RWPE2 (cell line): ENCODE data around the gene TSR2.
"Not testable (repeated sequence)": the region's sequence is repeated elsewhere in the genome, so short reads cannot be mapped to it uniquely, and the experiment has no call there.

Experiments
- ATAC-seq: fragments of 200-7000 bp; cut with Tn5 transposase; 3 replicates; pipeline ENCODE4 v1.9.1; 2021; ENCODE audit warnings: low read depth
- DNase-seq: peaks from one replicate; pipeline ENCODE4 v3.0.0-alpha.2; 2020; ENCODE audit warnings: low spot score
- H3K27ac ChIP-seq: fragments of 450-650 bp; 2 replicates; pipeline ENCODE4 v1.5.1; 2017; ENCODE audit warnings: mild to moderate bottlenecking; ENCODE audit not compliant: poor library complexity, severe bottlenecking
- H3K27me3 ChIP-seq: fragments of 250-450 bp; sonication (Bioruptor Pico); 2 replicates; pipeline ENCODE4 v1.5.1; 2021; ENCODE audit warnings: mild to moderate bottlenecking, moderate library complexity; ENCODE audit not compliant: insufficient read depth, poor library complexity, severe bottlenecking
- H3K36me3 ChIP-seq: fragments of 250-450 bp; sonication (Bioruptor Pico); 2 replicates; pipeline ENCODE4 v1.5.1; 2020; ENCODE audit warnings: low read depth, mild to moderate bottlenecking, moderate library complexity
- H3K4me1 ChIP-seq: fragments of 250-450 bp; sonication (Bioruptor Pico); 2 replicates; pipeline ENCODE4 v1.5.1; 2021; ENCODE audit warnings: mild to moderate bottlenecking, moderate library complexity; ENCODE audit not compliant: insufficient read depth, poor library complexity, severe bottlenecking
- H3K4me3 ChIP-seq: fragments of 250-450 bp; sonication (Bioruptor Pico); 2 replicates; pipeline ENCODE4 v1.5.1; 2021; ENCODE audit warnings: mild to moderate bottlenecking, moderate library complexity; ENCODE audit not compliant: severe bottlenecking
- H3K9me3 ChIP-seq: fragments of 250-450 bp; sonication (Bioruptor Pico); 2 replicates; pipeline ENCODE4 v1.5.1; 2021; ENCODE audit warnings: mild to moderate bottlenecking, moderate library complexity; ENCODE audit not compliant: severe bottlenecking
- CTCF ChIP-seq: fragments of 450-650 bp; IDR thresholded peaks from one replicate; pipeline ENCODE4 v1.5.1; 2017; ENCODE audit warnings: mild to moderate bottlenecking, moderate library complexity; ENCODE audit not compliant: poor library complexity, severe bottlenecking

Gene TSR2

GRCh38 chrX:54483946-54484345 lies 43.7 kb downstream of the TSR2 start:
- Histone ChIP-seq H3K4me1 (no peaks in the 10 kb centered on the region), H3K36me3 (no peaks in the 10 kb centered on the region), H3K27me3 (no peaks in the 10 kb centered on the region), H3K9me3 (no peaks in the 10 kb centered on the region), H3K27ac (no peak overlapping the region), H3K4me3 (no peak overlapping the region)
- no peak for TF ChIP-seq CTCF
- ATAC-seq: no peak
- DNase-seq: no peak

- Histone ChIP-seq H3K4me1 (no peaks in the 10 kb centered on the region), H3K36me3 (no peaks in the 10 kb centered on the region), H3K27me3 (no peaks in the 10 kb centered on the region), H3K4me3 (no peak overlapping the region), H3K9me3 (no peaks in the 10 kb centered on the region), H3K27ac (no peak overlapping the region)
- DNase-seq (no peak), ATAC-seq (no peak)
- TF ChIP-seq CTCF: no peak
Measured at GRCh38 chrX:54484666-54485065, 44.5 kb downstream of the TSR2 start.

GRCh38 chrX:54489819-54490218 lies 49.6 kb downstream of the TSR2 start:
- H3K4me1 ChIP-seq, ATAC-seq, H3K27me3 ChIP-seq, H3K4me3 ChIP-seq, H3K36me3 ChIP-seq, H3K9me3 ChIP-seq, H3K27ac ChIP-seq, DNase-seq: not testable (repeated sequence)

GRCh38 chrX:54492340-54492739 lies 52.1 kb downstream of the TSR2 start:
- no peak for TF ChIP-seq CTCF
- Histone ChIP-seq H3K27me3 (no peaks in the 10 kb centered on the region), H3K4me1 (no peaks in the 10 kb centered on the region), H3K27ac (no peak overlapping the region), H3K9me3 (no peaks in the 10 kb centered on the region), H3K36me3 (no peaks in the 10 kb centered on the region), H3K4me3 (no peak overlapping the region)
- ATAC-seq (0 out of 3 replicates have a peak, but pooled peaks have one; percentile 42), DNase-seq (no peak)

- Histone ChIP-seq H3K36me3 (no peaks in the 10 kb centered on the region), H3K27me3 (no peaks in the 10 kb centered on the region), H3K9me3 (no peaks in the 10 kb centered on the region), H3K4me1 (no peaks in the 10 kb centered on the region), H3K27ac (no peak overlapping the region), H3K4me3 (peak overlapping the region; percentile 71)
- no peak for DNase-seq
- ATAC-seq: no peak
- no peak for TF ChIP-seq CTCF
Measured at GRCh38 chrX:54494166-54494988, 54.2 kb downstream of the TSR2 start.
